Measurements from ENCODE around the gene USP32.
"Not testable (repeated sequence)": the region's sequence is repeated elsewhere in the genome, so short reads cannot be mapped to it uniquely, and the experiment has no call there.

Gene USP32, protein sequence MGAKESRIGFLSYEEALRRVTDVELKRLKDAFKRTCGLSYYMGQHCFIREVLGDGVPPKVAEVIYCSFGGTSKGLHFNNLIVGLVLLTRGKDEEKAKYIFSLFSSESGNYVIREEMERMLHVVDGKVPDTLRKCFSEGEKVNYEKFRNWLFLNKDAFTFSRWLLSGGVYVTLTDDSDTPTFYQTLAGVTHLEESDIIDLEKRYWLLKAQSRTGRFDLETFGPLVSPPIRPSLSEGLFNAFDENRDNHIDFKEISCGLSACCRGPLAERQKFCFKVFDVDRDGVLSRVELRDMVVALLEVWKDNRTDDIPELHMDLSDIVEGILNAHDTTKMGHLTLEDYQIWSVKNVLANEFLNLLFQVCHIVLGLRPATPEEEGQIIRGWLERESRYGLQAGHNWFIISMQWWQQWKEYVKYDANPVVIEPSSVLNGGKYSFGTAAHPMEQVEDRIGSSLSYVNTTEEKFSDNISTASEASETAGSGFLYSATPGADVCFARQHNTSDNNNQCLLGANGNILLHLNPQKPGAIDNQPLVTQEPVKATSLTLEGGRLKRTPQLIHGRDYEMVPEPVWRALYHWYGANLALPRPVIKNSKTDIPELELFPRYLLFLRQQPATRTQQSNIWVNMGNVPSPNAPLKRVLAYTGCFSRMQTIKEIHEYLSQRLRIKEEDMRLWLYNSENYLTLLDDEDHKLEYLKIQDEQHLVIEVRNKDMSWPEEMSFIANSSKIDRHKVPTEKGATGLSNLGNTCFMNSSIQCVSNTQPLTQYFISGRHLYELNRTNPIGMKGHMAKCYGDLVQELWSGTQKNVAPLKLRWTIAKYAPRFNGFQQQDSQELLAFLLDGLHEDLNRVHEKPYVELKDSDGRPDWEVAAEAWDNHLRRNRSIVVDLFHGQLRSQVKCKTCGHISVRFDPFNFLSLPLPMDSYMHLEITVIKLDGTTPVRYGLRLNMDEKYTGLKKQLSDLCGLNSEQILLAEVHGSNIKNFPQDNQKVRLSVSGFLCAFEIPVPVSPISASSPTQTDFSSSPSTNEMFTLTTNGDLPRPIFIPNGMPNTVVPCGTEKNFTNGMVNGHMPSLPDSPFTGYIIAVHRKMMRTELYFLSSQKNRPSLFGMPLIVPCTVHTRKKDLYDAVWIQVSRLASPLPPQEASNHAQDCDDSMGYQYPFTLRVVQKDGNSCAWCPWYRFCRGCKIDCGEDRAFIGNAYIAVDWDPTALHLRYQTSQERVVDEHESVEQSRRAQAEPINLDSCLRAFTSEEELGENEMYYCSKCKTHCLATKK (N-terminal part only)

GRCh38 chr17:60392042-60392844, at the start of gene USP32:
Gene USP32 (minus strand): TSS chr17:60392133. CDS start chr17:60391939, 194 bp downstream.
- DNase-seq (ENCODE audit: low read depth in 1 of 2, low spot score in 1 of 2), result peak; percentile 96

DNA sequence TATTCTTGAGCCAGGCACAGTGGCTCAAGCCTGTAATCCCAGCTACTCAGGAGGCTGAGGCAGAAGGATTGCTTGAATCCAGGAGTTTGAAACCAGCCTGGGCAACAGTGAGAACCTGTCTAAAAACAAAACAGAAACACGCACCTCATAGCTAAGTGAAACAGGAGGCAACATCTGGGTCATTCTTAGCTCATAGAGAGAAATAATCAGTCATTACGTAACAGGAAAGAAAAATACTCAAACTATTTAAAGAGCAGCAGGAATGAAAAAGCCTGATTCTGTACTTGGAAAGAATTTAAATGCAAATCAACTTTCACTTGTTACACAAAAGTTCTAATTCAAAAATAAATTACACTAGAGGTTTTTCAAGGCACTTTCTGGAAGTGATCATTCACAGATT, 47.6 kb upstream of the USP32 start:
- DNase-seq (ENCODE audit: low read depth in 1 of 2, low spot score in 1 of 2), result no peak

GRCh38 chr17:60436676-60437075, 44.7 kb upstream of the USP32 start:
- no peak for DNase-seq (ENCODE audit: low read depth in 1 of 2, low spot score in 1 of 2)

GRCh38 chr17:60435244-60436167, 43.6 kb upstream of the USP32 start:
- DNase-seq (ENCODE audit: low read depth in 1 of 2, low spot score in 1 of 2), result peak in 1 of 2 donors; percentile 11

GRCh38 chr17:60433021-60433997, 41.4 kb upstream of the USP32 start:
- DNase-seq (ENCODE audit: low read depth in 1 of 2, low spot score in 1 of 2), result not testable (repeated sequence)

DNA sequence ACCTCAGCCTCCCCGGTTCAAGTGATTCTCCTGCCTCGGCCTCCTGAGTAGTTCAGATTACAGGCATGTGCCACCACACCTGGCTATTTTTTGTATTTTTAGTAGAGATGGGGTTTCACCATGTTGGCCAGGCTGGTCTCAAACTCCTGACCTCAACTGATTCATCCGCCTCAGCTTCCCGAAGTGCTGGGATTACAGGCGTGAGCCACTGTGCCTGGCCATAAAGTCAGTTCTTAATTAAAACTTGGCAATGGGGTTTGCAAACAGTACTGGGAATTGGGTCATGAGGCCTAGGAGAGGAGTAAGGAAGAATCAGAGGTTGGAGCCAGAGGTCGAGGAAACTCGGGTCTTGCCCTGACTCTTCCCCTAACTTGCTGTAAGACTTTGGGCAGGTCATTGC, 38.6 kb upstream of the USP32 start:
- DNase-seq (ENCODE audit: low read depth in 1 of 2, low spot score in 1 of 2), result not testable (repeated sequence)

DNA sequence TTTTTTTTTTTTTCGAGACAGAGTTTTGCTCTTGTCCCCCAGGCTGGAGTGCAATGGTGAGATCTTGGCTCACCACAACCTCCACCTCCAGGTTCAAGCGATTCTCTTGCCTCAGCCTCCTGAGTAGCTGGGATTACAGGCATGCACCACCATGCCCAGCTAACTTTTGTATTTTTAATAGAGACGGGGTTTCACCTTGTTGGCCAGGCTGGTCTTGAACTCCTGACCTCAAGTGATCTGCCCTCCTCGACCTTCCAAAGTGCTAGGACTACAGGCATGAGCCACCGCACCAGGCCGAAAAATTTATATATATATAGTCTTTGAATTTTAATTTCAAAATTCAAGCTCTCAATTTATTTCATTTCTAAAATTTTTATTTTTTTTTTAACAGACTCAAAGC, 36.6 kb upstream of the USP32 start:
- not testable (repeated sequence) for DNase-seq (ENCODE audit: low read depth in 1 of 2, low spot score in 1 of 2)

GRCh38 chr17:60426596-60426995, 34.7 kb upstream of the USP32 start:
- no peak for DNase-seq (ENCODE audit: low read depth in 1 of 2, low spot score in 1 of 2)

DNA sequence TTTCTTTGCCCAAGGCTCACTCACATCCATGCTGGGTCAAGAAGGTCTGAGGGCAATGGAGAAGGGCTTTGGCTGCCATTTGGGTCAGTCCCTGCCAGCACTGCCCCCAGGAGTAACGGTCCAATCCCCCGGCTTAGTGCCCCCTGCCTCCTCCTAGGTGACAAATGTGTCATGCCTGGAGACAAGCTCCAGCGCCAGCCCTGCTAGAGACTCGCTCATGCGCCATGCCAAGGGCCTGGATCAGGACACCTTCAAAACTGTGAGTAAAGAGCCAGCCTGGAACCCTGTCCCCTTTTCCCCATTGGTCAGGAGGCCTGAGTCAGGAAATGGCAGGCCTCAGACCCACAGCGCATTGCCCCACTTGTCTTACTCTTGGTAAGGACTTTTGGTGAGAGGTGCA, 33.7 kb upstream of the USP32 start:
- DNase-seq (ENCODE audit: low read depth in 1 of 2, low spot score in 1 of 2), result no peak

GRCh38 chr17:60423865-60424264, 31.9 kb upstream of the USP32 start:
- DNase-seq (ENCODE audit: low read depth in 1 of 2, low spot score in 1 of 2), result no peak

GRCh38 chr17:60422162-60422665, 30.3 kb upstream of the USP32 start, which contains the start of gene CHCT1:
Gene CHCT1 (plus strand): TSS chr17:60422489. CDS start chr17:60422593, 104 bp downstream.
- DNase-seq (ENCODE audit: low read depth in 1 of 2, low spot score in 1 of 2), result no peak

DNA sequence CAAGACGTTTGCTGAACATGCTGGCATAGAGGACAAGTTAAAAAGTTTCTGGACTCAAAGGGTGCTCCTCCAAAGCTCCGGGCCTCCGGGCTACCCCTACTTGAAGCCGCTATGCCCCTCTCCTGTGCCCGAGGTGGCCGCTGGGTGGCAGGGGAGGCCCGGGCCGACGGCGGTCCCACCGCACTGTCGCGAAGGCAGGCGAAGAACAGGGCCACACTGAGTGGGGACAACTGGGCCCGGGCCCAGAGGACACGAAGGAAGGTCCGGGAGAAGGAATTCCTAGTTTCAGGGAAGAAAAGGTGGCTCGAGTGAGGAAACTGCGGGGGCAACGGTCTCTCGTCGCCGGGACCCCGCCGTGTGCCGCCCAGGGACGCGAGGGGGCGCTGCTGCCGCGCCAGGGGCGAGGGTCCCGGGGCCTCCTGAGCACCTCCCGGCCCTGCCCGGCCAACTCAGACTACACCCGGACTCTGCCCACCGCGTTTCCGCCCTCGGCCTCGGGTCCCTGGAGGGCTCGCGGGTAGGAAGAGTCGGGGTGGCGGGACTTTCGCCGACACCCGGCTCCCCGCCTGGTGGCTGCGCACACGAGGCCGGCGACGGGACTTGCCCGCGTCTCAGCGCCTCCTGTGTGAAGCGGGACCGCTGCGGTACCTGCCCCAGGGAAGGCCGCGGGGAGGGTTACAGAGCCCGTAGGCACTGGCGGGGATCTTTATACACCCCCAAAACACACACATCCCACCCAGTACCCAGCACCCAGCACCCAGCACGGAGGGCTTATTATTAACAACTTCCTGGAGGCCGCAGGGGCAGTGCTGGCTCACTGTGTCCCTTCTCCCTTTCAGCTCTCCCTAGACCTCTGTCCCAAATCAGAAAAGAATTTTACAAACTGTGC, 29.6 kb upstream of the USP32 start:
- peak; percentile 53 to 67 for DNase-seq (ENCODE audit: low read depth in 1 of 2, low spot score in 1 of 2)

DNA sequence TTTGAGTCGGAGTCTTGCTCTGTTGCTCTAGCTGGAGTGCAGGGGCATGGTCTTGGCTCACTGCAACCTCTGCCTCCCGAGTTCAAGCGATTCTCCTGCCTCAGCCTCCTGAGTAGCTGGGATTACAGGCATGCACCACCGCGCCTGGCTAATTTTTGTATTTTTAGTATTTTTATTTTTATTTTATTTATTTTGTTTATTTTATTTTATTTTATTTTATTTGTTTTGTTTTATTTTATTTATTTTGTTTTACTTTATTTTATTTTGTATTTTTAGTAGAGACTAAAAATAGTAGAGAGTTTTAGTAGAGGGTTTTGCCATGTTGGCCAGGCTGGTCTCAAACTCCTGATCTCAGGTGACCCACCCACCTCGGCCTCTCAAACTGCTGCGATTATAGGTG, 27.9 kb upstream of the USP32 start:
- not testable (repeated sequence) for DNase-seq (ENCODE audit: low read depth in 1 of 2, low spot score in 1 of 2)

DNA sequence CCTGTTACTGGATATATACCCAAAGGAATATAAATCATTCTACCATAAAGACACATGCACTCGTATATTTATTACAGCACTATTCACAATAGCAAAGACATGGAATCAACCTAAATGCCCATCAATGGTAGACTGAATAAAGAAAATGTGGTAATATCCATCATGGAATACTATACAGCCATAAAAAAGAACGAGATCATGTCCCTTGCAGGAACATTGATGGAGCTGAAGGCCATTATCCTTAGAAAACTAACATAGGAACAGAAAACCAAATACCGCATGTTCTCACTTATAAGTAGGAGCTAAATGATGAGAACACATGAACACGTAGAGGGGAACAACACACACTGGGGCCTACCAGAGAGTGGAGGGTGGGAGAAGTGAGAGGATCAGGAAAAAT, 27.1 kb upstream of the USP32 start:
- DNase-seq (ENCODE audit: low read depth in 1 of 2, low spot score in 1 of 2), result not testable (repeated sequence)

DNA sequence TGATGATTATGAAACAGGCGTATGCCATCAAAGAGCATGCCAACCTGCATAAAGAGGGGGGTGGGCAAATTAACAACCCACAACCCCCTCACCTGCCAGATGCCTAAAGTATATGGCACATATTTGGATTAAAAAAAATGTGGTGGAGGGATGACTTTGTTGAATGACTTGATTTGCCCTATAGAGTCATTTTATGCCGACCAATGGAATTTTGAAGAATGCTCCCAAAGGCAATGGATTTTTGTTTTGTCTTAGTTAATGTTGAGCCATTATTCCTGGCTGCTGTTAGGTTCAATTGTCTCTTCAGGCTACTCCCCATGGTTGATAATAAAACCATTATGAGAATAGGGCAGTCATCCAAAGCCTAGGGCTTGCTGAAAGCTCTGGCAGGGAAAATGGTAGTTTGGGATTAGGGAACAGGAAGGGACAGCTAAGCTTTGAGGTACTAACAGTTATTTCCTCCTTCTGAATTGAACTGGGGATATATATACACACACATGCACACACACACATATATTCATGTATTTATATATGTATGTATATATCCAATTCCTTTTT, 24.5 kb upstream of the USP32 start:
- no peak for DNase-seq (ENCODE audit: low read depth in 1 of 2, low spot score in 1 of 2)

GRCh38 chr17:60415146-60415545, 23.2 kb upstream of the USP32 start:
- no peak for DNase-seq (ENCODE audit: low read depth in 1 of 2, low spot score in 1 of 2)

DNA sequence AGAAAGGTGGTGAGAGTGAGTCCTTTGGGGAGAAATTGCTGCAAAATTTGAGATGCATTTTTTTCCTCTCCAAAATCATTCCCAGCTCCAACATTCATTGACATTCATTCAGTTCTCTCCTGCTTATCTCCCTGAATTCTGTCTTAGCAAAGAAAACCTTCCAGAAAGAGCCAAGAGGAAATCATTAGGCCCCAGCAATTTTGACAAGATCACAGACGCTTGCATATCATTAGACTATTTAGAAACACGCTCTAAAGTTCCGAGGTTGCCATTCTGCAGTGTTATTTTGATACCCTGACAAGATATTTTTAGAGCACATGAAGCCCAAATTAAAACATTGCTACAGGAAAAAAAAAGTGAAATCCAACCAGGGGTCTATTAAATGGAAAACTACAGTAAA, 20.8 kb upstream of the USP32 start:
- DNase-seq (ENCODE audit: low read depth in 1 of 2, low spot score in 1 of 2), result no peak
